HepG2 (cell line): ENCODE results near the gene HAND1.

ENCODE experiments used
- ARNTL ChIP-seq: sonication (generic); formaldehyde crosslinking; IDR thresholded peaks from 2 replicates; pipeline ENCODE4 v1.4.0; 2020; ENCODE audit warnings: mild to moderate bottlenecking, missing genetic modification reagents
- ATAD3A ChIP-seq: sonication (generic); formaldehyde crosslinking; IDR thresholded peaks from 2 replicates; pipeline ENCODE4 v1.4.0; 2020; ENCODE audit warnings: missing genetic modification reagents
- CBX1 ChIP-seq: IDR thresholded peaks from one replicate; pipeline ENCODE4 v1.6.1; 2016; ENCODE audit warnings: antibody characterized with exemption, low read depth
- SNAPC5 ChIP-seq: sonication (generic); formaldehyde crosslinking; IDR thresholded peaks from 2 replicates; pipeline ENCODE4 v1.8.1; 2023; ENCODE audit warnings: mild to moderate bottlenecking, missing genetic modification reagents, borderline replicate concordance
- ZNF619 ChIP-seq: sonication (generic); formaldehyde crosslinking; IDR thresholded peaks from 2 replicates; pipeline ENCODE4 v1.4.0; 2020; ENCODE audit warnings: mild to moderate bottlenecking, missing genetic modification reagents
- TF ChIP-seq, protein P1 (sequence below): sonication (generic); formaldehyde crosslinking; IDR thresholded peaks from 2 replicates; pipeline ENCODE4 v1.5.0; 2020; ENCODE audit warnings: mild to moderate bottlenecking, missing genetic modification reagents, moderate library complexity

DNA sequence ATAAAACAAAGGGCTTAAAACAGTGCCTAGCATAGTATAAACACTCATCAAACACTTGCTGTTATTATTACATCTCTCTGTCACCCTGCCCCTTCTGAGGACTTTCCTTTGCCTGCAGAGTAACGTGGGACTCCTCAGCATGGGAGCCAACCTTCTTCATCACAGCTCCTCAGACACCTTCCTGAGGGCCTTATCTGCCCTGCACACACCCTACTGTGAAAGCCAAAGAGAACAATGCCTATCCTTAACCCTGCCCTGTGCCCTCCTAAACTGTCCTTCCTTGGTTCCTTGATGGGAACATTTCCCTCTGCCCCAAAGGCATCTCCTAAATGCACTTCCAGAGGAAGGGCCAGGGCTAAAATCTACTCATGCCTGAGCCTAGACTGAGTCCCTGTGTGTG lies 20.6 kb upstream of the HAND1 start:
- no peak for TF ChIP-seq ZNF619
- TF ChIP-seq SNAPC5 (CRISPR knock-in tag) = no peak
- TF ChIP-seq, protein P1, sequence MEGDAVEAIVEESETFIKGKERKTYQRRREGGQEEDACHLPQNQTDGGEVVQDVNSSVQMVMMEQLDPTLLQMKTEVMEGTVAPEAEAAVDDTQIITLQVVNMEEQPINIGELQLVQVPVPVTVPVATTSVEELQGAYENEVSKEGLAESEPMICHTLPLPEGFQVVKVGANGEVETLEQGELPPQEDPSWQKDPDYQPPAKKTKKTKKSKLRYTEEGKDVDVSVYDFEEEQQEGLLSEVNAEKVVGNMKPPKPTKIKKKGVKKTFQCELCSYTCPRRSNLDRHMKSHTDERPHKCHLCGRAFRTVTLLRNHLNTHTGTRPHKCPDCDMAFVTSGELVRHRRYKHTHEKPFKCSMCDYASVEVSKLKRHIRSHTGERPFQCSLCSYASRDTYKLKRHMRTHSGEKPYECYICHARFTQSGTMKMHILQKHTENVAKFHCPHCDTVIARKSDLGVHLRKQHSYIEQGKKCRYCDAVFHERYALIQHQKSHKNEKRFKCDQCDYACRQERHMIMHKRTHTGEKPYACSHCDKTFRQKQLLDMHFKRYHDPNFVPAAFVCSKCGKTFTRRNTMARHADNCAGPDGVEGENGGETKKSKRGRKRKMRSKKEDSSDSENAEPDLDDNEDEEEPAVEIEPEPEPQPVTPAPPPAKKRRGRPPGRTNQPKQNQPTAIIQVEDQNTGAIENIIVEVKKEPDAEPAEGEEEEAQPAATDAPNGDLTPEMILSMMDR (CRISPR knock-in tag) = no peak
- no peak for TF ChIP-seq ARNTL (CRISPR knock-in tag)
- TF ChIP-seq CBX1 = no peak
- TF ChIP-seq ATAD3A (CRISPR knock-in tag) = no peak
